CD4-positive, alpha-beta memory T cell (primary cell): ENCODE data around the gene COA5. TPM values are rescaled to one million over a fixed set of nuclear protein-coding genes. Genes with fewer than 3 reads are reported as not detected.
"Not testable (repeated sequence)": the region's sequence is repeated elsewhere in the genome, so short reads cannot be mapped to it uniquely, and the experiment has no call there.

Source experiments
- CTCF ChIA-PET: fragments of 350-600 bp; sonication (Branson Sonifier 250); formaldehyde crosslinking; loops from one replicate; lab custom pipeline; 2021; ENCODE audit warnings: inconsistent platforms; ENCODE audit not compliant: partially characterized antibody; lab: Charles Lee
- POLR2A ChIA-PET: fragments of 350-600 bp; sonication (Branson Sonifier 250); formaldehyde crosslinking; loops from one replicate; lab custom pipeline; 2021; ENCODE audit not compliant: partially characterized antibody; lab: Charles Lee
- DNase-seq, 5 donors: peaks; one replicate each; pipeline versions ENCODE4 v3.0.0 to v3.0.0-alpha.2; 2020 to 2022; ENCODE audit warnings: mixed read lengths in 1 of 5
- H3K27ac ChIP-seq: one replicate; pipeline ENCODE4 v1.7.0; 2013; ENCODE audit warnings: low read depth, low read length
- H3K27me3 ChIP-seq: 2 replicates; pipeline ENCODE4 v1.7.0; 2013; ENCODE audit warnings: mild to moderate bottlenecking, low read length, moderate library complexity; ENCODE audit not compliant: insufficient read depth
- H3K36me3 ChIP-seq: 2 replicates; pipeline ENCODE4 v1.7.0; 2013; ENCODE audit warnings: mild to moderate bottlenecking, low read length, moderate library complexity; ENCODE audit not compliant: insufficient read depth
- H3K4me1 ChIP-seq: 2 replicates; pipeline ENCODE4 v1.7.0; 2013; ENCODE audit warnings: mild to moderate bottlenecking, low read length, moderate library complexity; ENCODE audit not compliant: insufficient read depth
- H3K4me3 ChIP-seq, 2 donors: one replicate each; pipeline ENCODE4 v1.7.0; 2013; ENCODE audit warnings: low read length in 2 of 2, mild to moderate bottlenecking in 1 of 2
- H3K9me3 ChIP-seq, 2 donors: one replicate each; pipeline ENCODE4 v1.7.0; 2013; ENCODE audit warnings: low read length in 2 of 2, control low read depth in 1 of 2; ENCODE audit not compliant: control insufficient read depth in 1 of 2
- H3K27ac Mint-ChIP-seq, 7 donors: one replicate each; pipeline ENCODE4 v1.8.0; 2020 to 2021; ENCODE audit warnings: mixed read lengths in 7 of 7, mild to moderate bottlenecking in 6 of 7, inconsistent platforms in 3 of 7, moderate library complexity in 3 of 7
- H3K27me3 Mint-ChIP-seq, 2 donors: one replicate each; pipeline ENCODE4 v1.8.0; 2020 to 2021; ENCODE audit warnings: mixed read lengths in 2 of 2
- H3K36me3 Mint-ChIP-seq, 2 donors: one replicate each; pipeline ENCODE4 v1.8.0; 2020 to 2021; ENCODE audit warnings: mixed read lengths in 2 of 2, inconsistent platforms in 1 of 2, mild to moderate bottlenecking in 1 of 2
- H3K4me1 Mint-ChIP-seq, 4 donors: one replicate each; pipeline ENCODE4 v1.8.0; 2020 to 2021; ENCODE audit warnings: mixed read lengths in 4 of 4, mild to moderate bottlenecking in 1 of 4
- H3K4me3 Mint-ChIP-seq, 8 donors: one replicate each; pipeline ENCODE4 v1.8.0; 2020 to 2021; ENCODE audit warnings: mixed read lengths in 8 of 8, mild to moderate bottlenecking in 7 of 8, moderate library complexity in 6 of 8, inconsistent platforms in 3 of 8
- H3K9me3 Mint-ChIP-seq, 8 donors: one replicate each; pipeline ENCODE4 v1.8.0; 2020 to 2021; ENCODE audit warnings: mixed read lengths in 8 of 8, mild to moderate bottlenecking in 5 of 8, inconsistent platforms in 3 of 8, moderate library complexity in 1 of 8
- intact Hi-C: fragments of 100-400 bp; cut with micrococcal nuclease; formaldehyde crosslinking; loops from one replicate; pipeline ENCODE4 v1.15.1; 2023
- polyA plus RNA-seq, 2 donors: library from polyadenylated mRNA; unstranded; fragments of 300-500 nt; fragmentation: Illumina TruSeq; gene quantifications; one replicate each; pipeline ENCODE4 v1.2.3, GENCODE V29; 2021
- total RNA-seq, 2 experiments: library from RNA; stranded (reverse); gene quantifications; one replicate each; pipeline ENCODE4 v1.2.3, GENCODE V29; 2021

Gene COA5
- total and polyA plus RNA-seq, 4 experiments from 2014 or later, result 32.4 to 52.4 (median 46.1) TPM

DNA sequence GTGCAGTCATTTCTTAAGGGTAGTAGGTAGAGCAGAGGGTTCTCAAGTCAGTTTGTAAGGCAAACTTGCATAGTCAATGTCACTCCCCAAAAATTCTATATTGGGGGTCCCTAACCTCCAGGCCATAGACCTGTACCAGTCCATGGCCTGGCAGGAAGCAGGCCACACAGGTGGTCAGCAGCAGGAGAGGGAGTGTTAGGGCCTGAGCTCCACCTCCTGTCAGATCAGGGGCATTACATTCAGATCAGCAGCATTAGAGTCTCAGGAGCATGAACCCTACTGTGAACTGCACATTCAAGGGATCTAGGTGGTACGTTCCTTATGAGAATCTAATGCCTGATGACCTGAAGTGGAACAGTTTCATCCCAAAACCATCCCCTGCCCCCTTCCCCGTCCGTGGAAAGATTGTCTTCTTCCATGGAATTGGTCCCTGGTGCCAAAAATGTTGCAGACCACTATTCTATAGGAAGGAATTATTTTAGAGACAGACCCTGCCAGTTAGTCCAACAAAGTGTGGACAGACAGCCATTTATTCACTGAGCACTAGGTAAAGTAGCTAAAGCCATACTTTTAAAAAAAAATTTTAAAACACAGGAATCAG is 6.7 kb downstream of the COA5 start:
- Histone ChIP-seq H3K27ac (no peak overlapping the region), H3K4me1 (peaks cover 21% of the 10 kb centered on the region), H3K4me3 (no peak overlapping the region), H3K36me3 (peaks cover 15% of the 10 kb centered on the region), H3K27me3 (no peaks in the 10 kb centered on the region), H3K9me3 (no peaks in the 10 kb centered on the region)
- Mint-ChIP-seq H3K4me1 (peaks cover 24 to 35% (median 27%) of the 10 kb centered on the region in 4 donors), H3K9me3 (no peaks in the 10 kb centered on the region), H3K4me3 (no peak overlapping the region), H3K27ac (peak overlapping the region in 5 of 7 donors; percentile 55 to 77 (median 75)), H3K27me3 (no peaks in the 10 kb centered on the region), H3K36me3 (peaks cover 13 to 55% of the 10 kb centered on the region in 2 donors)
- intact Hi-C loops, result loop anchor here (1.0 kb wide), 1 partner anchor 188 kb away; no protein-coding TSS in a partner anchor
- CTCF ChIA-PET, result interaction anchor here (0.8 to 1.1 kb wide), 2 partner anchors 44 to 190 kb away, joined by 3 read pairs; no protein-coding TSS in a partner anchor
- POLR2A ChIA-PET, result no interaction called here
- DNase-seq, result no peak

DNA sequence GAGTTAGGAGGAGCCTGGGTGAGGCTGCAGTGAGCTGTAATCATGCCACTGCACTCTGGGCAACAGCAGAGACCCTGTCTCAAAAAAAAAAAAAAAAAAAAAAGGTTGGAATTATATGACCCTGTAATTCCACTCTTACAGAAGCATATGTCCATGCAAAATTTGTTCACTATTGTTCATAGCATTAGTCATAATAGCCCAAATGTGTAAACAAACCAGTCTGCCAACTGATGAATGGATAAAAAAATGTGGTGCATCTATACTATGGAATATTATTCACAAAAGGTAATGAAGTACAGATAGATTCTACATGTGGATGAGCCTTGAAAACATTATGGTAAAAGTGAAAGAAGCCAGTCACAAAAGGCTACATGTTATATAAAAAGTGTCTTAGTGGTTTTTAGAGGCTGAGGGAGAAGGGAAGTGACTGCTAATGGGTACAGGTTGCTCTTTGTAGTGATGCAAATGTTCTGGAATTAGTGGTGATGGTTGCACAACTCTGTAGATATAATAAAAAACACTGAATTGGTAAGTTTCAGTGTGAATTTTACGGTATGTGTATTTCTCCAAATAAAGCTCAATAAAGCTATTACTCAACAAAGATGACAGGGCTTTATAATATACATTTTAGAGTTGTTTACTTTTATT is 9.4 kb downstream of the COA5 start:
- Mint-ChIP-seq H3K4me1 (peaks cover 8 to 13% (median 11%) of the 10 kb centered on the region in 4 donors), H3K27me3 (no peaks in the 10 kb centered on the region), H3K27ac (peak overlapping the region in 6 of 7 donors; percentile 8 to 88 (median 73)), H3K9me3 (peaks cover 0 to 3% (median 2%) of the 10 kb centered on the region in 8 donors), H3K36me3 (peaks cover 23 to 60% of the 10 kb centered on the region in 2 donors), H3K4me3 (peak overlapping the region in 1 of 8 donors; percentile 32)
- Histone ChIP-seq H3K4me1 (no peaks in the 10 kb centered on the region), H3K27ac (no peak overlapping the region), H3K36me3 (peaks cover 15% of the 10 kb centered on the region), H3K4me3 (no peak overlapping the region), H3K27me3 (no peaks in the 10 kb centered on the region), H3K9me3 (peaks cover 0 to 4% of the 10 kb centered on the region in 2 donors)
- ChIA-PET POLR2A (interaction anchor here (0.7 kb wide), 1 partner anchor 17 kb away, joined by 3 read pairs; no protein-coding TSS in a partner anchor), CTCF (interaction anchor here (0.6 to 1.2 kb wide), 2 partner anchors 8 to 9 kb away, joined by 3 to 4 read pairs; no protein-coding TSS in a partner anchor)
- DNase-seq, result no peak
- intact Hi-C loops, result no loop called here

DNA sequence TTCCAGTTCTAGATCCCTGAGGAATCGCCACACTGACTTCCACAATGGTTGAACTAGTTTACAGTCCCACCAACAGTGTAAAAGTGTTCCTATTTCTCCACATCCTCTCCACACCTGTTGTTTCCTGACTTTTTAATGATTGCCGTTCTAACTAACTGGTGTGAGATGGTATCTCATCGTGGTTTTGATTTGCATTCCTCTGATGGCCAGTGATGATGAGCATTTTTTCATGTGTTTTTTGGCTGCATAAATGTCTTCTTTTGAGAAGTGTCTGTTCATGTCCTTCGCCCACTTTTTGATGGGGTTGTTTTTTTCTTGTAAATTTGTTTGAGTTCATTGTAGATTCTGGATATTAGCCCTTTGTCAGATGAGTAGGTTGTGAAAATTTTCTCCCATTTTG is 13.6 kb downstream of the COA5 start:
- peaks cover 63 to 65% of the 10 kb centered on the region in 2 donors for H3K36me3 Mint-ChIP-seq
- peaks cover 11 to 20% (median 12%) of the 10 kb centered on the region in 4 donors for H3K4me1 Mint-ChIP-seq
- H3K27me3 ChIP-seq, DNase-seq, H3K4me3 Mint-ChIP-seq, H3K27me3 Mint-ChIP-seq, H3K9me3 ChIP-seq, H3K4me1 ChIP-seq, CTCF ChIA-PET, H3K4me3 ChIP-seq, intact Hi-C loops, POLR2A ChIA-PET, H3K27ac ChIP-seq: not testable (repeated sequence)
- H3K36me3 ChIP-seq, result peaks cover 33% of the 10 kb centered on the region
- peaks cover 3 to 11% (median 5%) of the 10 kb centered on the region in 8 donors for H3K9me3 Mint-ChIP-seq
- peak overlapping the region in 1 of 7 donors; percentile 22 for H3K27ac Mint-ChIP-seq

DNA sequence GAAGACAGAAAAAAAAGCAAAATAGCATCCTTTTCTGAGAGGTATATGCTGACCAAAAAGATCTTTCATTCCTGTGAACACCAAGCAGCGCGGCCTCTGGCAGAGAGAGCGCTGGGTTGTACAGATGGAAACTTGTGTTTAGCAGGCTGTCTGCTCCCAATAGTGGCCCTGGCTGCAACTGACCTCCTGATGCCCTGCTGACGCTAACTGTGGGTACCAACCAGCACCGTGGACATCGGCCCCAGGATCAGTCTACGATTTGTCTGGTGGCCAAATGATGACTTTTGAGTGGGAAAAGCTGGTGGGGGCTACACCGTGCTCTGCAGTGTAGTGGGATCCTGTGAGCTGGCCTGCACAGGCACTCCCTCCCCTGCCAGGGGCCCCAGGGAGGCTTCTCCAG is 15.7 kb downstream of the COA5 start:
- Mint-ChIP-seq H3K27ac (peak overlapping the region in 1 of 7 donors; percentile 43), H3K36me3 (peaks cover 70 to 72% of the 10 kb centered on the region in 2 donors), H3K4me3 (no peak overlapping the region), H3K4me1 (peaks cover 8 to 20% (median 11%) of the 10 kb centered on the region in 4 donors), H3K27me3 (no peaks in the 10 kb centered on the region), H3K9me3 (peaks cover 3 to 11% (median 5%) of the 10 kb centered on the region in 8 donors)
- H3K27me3 ChIP-seq, result no peaks in the 10 kb centered on the region
- no peak overlapping the region for H3K27ac ChIP-seq
- no peak for DNase-seq
- intact Hi-C loops, result no loop called here
- no peaks in the 10 kb centered on the region for H3K4me1 ChIP-seq
- H3K9me3 ChIP-seq, result peaks cover 0 to 6% of the 10 kb centered on the region in 2 donors
- CTCF ChIA-PET, result no interaction called here
- no peak overlapping the region for H3K4me3 ChIP-seq
- POLR2A ChIA-PET, result no interaction called here
- peaks cover 36% of the 10 kb centered on the region for H3K36me3 ChIP-seq

DNA sequence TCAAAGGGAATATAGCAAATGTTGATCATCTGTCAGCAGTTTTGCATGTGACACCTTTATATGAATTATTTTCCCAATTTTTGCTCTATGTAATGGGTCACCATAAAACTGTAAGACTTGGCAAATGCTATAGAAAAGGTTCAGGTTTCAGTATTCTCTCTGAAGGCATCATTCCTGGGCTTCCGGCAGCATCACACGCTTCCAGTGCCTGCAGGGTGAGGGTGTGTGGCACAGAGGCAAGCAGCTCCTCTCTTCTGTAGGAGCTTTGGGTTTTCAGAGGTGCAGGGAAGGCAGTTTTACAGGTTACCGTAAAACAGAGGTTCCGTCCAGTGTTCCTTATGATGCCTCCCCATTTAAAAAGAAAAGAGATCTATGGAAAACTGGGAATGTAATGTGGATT is 18.8 kb downstream of the COA5 start:
- H3K9me3 Mint-ChIP-seq, result peaks cover 2 to 11% (median 5%) of the 10 kb centered on the region in 8 donors
- Histone ChIP-seq H3K9me3 (peaks cover 0 to 6% of the 10 kb centered on the region in 2 donors), H3K27me3 (no peaks in the 10 kb centered on the region), H3K27ac (no peak overlapping the region), H3K4me3 (no peak overlapping the region), H3K36me3 (peaks cover 59% of the 10 kb centered on the region), H3K4me1 (no peaks in the 10 kb centered on the region)
- H3K36me3 Mint-ChIP-seq, result peaks cover 76 to 86% of the 10 kb centered on the region in 2 donors
- peak overlapping the region in 3 of 7 donors; percentile 10 to 57 (median 25) for H3K27ac Mint-ChIP-seq
- CTCF ChIA-PET, result interaction anchor here (1.2 kb wide), 1 partner anchor 9 kb away, joined by 3 read pairs; no protein-coding TSS in a partner anchor
- H3K4me1 Mint-ChIP-seq, result peaks cover 4 to 10% (median 7%) of the 10 kb centered on the region in 4 donors
- H3K27me3 Mint-ChIP-seq, result no peaks in the 10 kb centered on the region
- POLR2A ChIA-PET, result no interaction called here
- DNase-seq, result no peak
- intact Hi-C loops, result no loop called here
- H3K4me3 Mint-ChIP-seq, result no peak overlapping the region

DNA sequence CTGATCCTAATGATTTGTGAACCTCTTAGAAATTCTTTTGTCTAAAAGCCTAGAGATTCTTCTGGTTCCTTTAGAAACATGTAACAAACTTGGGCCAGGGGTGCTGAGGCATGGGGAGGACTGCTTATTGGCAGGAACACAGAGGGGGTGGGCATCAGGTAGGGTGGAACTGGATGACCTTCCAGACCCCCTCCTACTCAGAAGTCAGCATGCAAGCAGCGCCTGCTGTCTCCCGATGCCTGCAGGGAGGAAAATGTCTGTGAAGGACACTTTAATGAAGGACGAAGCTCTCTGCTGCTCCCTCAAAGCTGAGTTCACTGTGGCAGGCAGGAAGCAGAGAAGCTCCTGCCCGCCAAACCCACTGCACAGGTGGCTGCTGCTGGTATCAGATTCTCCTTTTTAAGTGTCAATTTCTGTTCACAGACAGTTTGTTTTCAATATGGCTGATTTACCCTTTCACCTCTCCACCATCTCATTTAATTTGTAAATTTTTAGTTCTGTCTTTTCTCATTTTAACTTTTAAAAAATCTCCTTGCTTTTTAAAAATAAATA is 19.4 kb downstream of the COA5 start:
- peaks cover under 1 to 9% (median 4%) of the 10 kb centered on the region in 8 donors for H3K9me3 Mint-ChIP-seq
- H3K36me3 Mint-ChIP-seq, result peaks cover 73 to 83% of the 10 kb centered on the region in 2 donors
- peaks cover 4 to 8% (median 6%) of the 10 kb centered on the region in 4 donors for H3K4me1 Mint-ChIP-seq
- no peaks in the 10 kb centered on the region for H3K27me3 Mint-ChIP-seq
- H3K27me3 ChIP-seq, result no peaks in the 10 kb centered on the region
- no peak overlapping the region for H3K4me3 Mint-ChIP-seq
- no peak for DNase-seq
- peaks cover 0 to 2% of the 10 kb centered on the region in 2 donors for H3K9me3 ChIP-seq
- H3K36me3 ChIP-seq, result peaks cover 64% of the 10 kb centered on the region
- intact Hi-C loops, result no loop called here
- CTCF ChIA-PET, result no interaction called here
- H3K4me1 ChIP-seq, result no peaks in the 10 kb centered on the region
- H3K4me3 ChIP-seq, result no peak overlapping the region
- peak overlapping the region; percentile 10 to 70 (median 36) for H3K27ac Mint-ChIP-seq
- POLR2A ChIA-PET, result no interaction called here
- no peak overlapping the region for H3K27ac ChIP-seq
